KG1 (cell line): ENCODE data around the gene HIGD2A.

Experiments
- DNase-seq: peaks from one replicate; lab custom pipeline; 2025; lab: John Stamatoyannopoulos, UW

HIGD2A gene

DNA sequence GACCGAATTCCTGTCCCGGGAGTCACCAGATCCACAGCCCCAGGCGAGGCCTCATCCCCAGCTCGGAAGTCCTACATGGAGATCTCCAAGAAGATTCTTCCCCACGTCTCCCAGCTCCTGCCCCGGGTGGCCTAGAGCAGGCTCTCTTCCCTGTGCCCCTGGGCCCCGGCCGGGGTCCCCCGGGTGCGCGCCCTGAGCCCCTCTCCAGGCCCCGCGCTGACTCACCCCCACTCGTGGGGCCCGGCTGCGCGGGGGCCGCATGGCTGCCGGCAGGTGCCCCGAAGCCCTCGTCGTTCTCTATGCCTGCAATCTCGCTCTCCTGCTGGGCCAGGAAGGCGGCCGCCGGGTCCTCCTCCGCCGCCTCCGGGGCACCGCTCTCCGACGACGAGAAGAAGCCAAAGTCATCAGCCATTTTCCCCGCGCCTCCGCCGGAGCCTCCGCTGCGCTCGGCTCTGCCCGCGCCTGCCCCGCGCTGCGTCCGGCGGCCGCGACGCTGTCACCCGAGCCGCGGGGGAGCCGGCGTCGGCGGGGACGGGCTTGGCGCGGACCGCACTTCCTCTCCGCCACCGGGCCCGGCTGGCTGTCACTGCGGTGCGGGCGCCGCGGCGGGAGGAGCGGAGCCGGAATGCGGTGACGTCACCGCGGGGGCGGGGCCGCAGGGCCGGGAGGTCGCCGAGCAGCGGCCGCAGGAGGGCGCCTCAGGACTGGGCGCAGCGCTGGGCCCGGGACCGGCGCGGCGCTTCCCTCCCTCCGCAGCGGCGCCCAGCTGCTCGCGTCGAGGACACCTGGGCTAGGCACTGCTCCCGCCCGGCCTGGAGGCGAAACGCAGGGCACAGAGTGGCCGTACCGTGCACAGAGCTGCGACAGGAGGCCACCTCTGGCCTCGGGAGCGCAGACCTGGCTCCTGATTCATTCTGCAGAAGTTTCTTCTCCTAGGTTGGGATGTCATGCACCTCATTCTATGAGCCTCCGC is 27.7 kb downstream of the HIGD2A start, which contains the start of gene CLTB:
TSS of gene CLTB (minus strand) at position 588 of the 973 bp plus-strand sequence. CDS start at position 412, 176 bp downstream.
- peak; percentile 73 for DNase-seq

DNA sequence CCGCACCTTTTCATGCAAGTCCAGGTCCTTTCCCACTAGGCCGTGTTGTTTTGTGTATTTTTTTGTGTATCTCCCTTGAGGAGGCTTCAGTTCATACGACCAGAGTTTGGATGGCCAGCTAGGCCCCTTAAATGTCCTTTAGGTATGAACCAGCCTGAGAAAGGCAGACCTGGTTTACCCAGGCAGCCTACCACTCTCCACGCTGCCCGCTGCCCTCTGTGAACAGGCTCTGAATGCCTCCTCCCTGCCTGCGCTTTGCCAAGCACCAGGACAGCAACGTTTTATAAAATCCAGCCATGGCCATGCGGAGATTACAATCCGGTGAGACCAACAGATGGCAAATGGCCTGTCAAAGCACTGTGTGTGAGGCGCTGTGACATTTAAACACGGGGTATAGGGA is 28.4 kb downstream of the HIGD2A start:
- DNase-seq: no peak

DNA sequence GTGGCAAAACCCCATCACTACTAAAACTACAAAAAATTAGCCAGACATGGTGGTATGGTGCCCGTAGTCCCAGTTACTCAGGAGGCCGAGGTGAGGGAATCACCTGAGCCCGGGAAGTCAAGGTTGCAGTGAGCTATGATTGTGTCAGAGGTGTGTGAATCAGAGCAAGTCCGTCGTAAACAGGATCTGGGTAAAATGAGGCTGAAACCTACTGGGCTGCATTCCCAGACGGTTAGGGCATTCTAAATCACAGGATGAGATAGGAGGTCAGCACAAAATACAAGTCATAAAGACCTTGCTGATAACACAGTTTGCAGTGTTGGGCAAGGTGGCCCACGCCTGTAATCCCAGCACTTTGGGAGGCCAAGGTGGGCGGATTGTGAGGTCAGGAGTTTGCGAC is 29.7 kb downstream of the HIGD2A start:
- DNase-seq: no peak

DNA sequence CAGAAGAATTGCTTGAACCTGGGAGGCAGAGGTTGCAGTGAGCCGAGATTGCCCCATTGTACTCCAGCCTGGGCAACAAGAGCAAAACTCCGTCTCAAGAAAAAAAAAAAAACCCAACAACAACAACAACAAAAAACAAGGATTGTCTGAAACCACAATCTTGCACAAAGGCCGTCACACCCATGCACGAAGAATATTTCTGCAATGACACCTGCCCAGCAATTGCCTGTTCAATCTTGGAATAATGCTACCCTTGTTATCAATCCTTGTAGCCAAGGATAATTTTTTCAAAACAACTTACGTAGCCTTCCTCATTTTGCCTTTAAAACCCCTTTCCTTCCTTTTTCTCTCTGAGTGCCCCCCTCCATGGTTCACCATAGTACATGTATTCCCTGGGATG is 31.5 kb downstream of the HIGD2A start:
- no peak for DNase-seq

DNA sequence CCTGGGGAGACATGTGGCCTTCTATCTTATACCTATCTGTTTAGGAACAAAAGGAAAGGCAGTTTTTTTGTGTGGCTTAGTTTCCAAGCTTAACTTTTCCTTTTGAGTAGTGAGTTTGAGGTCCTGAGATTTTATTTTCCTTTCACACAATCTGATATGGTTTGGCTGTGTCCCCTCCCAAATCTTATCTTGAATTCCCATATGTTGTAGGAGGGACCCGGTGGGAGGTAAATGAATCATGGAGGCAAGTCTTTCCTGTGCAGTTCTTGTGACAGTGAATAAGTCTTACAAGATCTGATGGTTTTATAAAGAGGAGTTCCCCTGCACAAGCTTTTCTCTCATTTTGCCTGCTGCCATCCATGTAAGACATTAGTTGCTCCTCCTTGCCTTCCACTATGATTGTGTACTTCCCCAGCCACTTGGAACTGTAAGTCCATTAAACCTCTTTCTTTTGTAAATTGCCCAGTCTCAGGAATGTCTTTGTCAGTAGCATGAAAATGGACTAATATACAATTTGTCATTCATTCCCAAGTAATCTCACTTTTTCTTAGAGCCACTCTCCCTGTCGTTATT is 32.5 kb downstream of the HIGD2A start:
- DNase-seq: no peak

DNA sequence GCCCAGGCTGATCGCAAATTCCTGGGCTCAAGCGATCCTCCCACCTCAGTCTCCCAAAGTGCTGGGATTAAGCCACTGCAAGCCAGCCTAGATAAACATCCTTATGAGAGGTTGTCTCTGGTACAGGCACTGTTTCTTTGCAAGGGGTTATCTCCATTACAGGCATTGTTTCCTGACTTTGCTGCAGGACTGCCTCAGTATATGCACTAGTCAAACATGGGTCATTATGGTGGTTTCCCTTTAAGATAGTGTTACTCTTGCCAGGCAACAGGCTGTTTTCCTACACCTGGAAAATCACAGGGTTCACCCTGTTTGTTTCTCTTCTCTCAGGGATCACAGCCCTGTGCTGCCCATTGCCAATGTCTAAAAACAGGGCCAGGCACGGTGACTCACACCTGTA is 35.6 kb downstream of the HIGD2A start:
- no peak for DNase-seq

DNA sequence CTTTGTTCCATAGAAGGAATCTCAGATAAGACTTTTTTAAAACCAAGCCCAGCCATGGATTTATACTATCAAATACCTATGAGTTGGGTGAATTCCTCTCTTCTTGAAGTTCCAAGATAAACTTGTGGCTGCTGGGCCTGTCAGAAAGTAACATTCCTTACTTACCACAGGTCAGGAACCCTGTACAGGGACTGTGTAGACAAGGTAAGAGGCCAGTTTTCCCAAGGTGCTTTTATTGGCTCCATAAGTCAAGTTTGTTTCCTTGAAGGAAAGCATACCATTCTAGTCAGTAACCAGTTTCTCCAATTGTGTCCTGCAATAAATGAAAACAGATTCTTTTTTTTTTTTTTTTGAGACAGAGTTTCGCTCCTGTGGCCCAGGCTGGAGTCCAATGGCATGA is 36.6 kb downstream of the HIGD2A start:
- DNase-seq: no peak

DNA sequence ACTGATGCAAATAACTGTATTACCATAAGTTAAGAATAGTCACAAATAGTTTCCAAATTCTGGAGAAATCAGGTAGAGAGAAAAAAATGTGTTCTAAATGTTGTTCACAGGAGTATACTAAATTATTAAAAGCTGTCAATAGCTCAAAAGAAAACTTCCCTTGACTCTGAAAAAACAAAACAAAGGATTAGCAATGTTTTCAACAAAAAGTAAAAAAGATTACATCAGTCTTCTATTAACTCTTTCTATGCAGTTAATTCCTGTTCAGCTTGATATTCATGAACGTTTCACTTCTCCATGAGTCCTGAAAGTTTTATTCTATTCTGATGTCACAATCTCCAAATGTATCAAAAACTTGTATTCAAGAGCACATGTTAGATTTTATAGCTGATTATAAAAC is 37.2 kb downstream of the HIGD2A start:
- no peak for DNase-seq

DNA sequence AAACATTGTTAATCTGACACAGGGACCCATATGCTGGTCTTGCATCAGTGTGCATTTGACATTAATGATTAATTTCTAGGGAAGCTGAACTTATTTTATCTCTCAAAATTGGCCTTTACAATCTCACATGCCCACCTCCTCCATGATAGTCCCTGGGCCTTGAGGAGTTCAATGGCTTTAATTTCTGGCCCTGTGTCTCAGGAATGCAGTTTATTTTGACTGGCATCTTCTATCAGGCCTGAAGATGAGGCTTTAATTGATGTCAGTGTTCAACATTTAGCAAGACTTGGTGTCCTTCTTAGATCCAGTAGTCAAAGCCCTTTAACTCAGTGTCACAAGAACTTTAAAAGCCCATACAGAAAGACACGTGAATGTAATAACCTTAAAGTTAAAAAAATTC is 38.3 kb downstream of the HIGD2A start:
- no peak for DNase-seq

DNA sequence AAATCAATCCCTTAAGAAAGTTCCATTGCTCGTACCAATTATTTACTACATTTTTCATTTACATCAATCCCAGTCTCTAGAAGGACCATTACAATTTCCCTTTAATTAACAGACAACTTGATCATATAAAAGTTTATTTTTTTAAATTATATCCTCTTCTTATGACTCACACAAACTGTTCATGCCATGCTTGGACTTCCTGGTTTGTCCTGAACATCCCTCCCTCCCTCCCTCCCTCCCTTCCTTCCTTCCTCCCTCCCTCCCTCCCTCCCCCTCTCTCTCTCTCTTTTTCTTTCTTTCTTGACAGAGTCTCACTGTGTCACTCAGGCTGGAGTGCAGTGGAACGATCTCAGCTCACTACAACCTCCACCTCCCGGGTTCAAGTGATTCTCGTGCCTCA is 39.4 kb downstream of the HIGD2A start:
- no peak for DNase-seq

DNA sequence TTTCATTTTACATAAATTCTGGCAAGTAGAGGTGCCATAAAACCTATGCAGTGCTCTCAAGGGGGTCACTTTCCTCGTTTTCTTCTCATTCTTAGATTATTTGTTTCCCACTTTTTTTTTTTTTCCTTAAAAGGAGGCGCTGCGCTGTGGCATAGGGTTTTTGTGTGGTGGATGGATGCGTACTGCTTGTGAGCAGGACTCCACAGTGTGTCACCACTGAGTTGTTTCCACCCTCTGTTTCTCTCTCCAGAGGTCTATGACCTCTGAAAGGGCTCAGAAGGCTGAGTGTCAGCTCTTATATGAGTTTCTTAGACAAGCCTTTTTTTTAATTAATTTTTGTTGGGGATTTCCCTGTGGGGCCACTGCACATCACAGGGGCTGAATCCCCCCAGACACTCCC is 41.4 kb downstream of the HIGD2A start:
- DNase-seq: no peak

DNA sequence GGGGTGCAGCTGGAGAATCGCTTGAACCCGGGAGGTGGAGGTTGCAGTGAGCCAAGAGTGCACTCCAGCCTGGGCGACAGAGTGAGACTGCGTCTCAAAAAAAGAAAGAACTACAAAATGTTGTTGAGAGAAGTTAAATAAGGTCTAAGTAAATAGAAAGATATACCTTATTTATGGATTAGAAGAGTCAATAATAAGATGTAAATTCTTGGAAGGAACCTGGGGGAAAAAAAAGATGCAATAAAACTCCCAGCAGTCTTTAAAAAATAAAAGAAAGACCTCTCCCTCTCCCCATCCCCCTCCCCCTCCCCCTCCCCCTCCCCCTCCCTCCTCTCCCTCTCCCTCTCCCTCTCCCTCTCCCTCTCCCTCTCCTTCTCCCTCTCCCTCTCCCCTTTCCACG is 44.2 kb downstream of the HIGD2A start:
- DNase-seq: no peak

DNA sequence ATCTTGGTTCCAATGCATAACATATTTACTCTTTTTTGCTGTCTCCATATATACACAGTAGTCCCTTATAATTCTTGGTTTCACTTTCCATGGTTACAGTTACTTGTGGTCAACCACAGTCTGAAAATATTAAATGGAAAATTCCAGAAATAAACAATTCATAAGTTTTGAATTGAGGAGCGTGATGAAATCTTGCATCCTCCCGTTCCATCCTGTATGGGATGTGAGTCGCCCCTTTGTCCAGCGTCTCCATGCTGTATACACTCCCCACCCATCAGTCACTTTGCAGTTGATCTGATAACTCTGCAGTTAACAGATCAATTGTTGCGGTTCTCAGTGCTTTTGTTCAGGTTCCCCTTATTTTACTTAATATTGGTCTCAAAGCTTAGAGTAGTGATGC is 48.1 kb downstream of the HIGD2A start:
- DNase-seq: no peak

DNA sequence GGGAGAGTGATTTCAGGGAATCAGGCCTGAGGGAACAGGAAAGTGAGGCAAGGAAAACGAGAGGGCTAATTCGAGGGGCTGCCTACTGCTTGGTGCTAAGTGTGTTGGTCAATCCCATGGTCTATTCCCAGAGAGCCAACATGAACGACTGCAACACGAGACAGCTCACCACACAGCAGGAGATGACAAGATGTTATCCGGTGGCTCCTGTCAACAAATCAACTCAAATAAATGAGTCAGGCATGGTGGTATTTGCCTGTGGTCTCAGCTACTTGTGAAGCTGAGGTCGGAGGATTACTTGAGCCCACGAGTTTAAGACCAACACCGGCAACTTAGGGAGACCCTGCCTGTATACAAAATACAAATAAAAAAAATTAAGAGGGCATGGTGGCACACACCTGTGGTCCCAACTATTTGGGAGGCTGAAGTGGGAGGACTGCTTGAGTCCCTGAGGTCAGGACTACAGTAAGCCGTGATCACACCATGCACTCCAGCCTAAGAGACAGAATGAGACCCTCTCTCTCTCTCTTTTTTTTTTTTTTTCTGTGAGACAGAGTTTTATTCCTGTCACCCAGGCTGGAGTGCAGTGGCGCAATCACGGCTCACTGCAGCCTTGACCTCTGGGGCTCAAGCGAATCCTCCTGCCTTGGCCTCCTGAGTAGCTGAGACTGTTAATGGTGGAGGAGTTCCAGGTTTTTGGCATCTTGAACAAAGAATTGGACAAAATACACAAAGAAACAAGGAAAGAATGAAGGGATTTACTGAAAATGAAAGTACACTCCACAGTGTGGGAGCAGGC is 50.6 kb downstream of the HIGD2A start:
- no peak for DNase-seq
